ENCODE data around the gene HS1BP3. TPM values are rescaled to one million over a fixed set of nuclear protein-coding genes. Genes with fewer than 3 reads are reported as not detected.

The HS1BP3 gene
- total RNA-seq, 1 experiment from 2014 or later: 26.4 TPM

- no peak overlapping the region for H3K4me3 Mint-ChIP-seq (ENCODE audit: low read depth, unreplicated experiment)
- no peak overlapping the region for H3K27ac Mint-ChIP-seq (ENCODE audit: unreplicated experiment)
- intact Hi-C loops (cut with micrococcal nuclease; ENCODE audit: unreplicated experiment): no loop called here
- H3K36me3 Mint-ChIP-seq (ENCODE audit: insufficient read depth, unreplicated experiment): no peaks in the 10 kb centered on the region
- peaks cover 31% of the 10 kb centered on the region for H3K27me3 Mint-ChIP-seq (ENCODE audit: unreplicated experiment)
- no peak for DNase-seq
- H3K9me3 Mint-ChIP-seq (ENCODE audit: low read depth, unreplicated experiment): no peaks in the 10 kb centered on the region
- CTCF ChIA-PET: no interaction called here
- H3K4me1 Mint-ChIP-seq (ENCODE audit: low read depth, unreplicated experiment): no peaks in the 10 kb centered on the region
- TF ChIP-seq CTCF (IDR thresholded peaks at IDR 0.05; ENCODE audit: unreplicated experiment): no peak
- BruUV-seq (replicated peaks): no TSS peak
Observed at GRCh38 chr2:20670315-20671035, 19.6 kb upstream of the HS1BP3 start.

- H3K4me1 Mint-ChIP-seq (ENCODE audit: low read depth, unreplicated experiment): peaks cover 5% of the 10 kb centered on the region
- no peaks in the 10 kb centered on the region for H3K36me3 Mint-ChIP-seq (ENCODE audit: insufficient read depth, unreplicated experiment)
- CTCF ChIA-PET: no interaction called here
- H3K27me3 Mint-ChIP-seq (ENCODE audit: unreplicated experiment): peaks cover 39% of the 10 kb centered on the region
- intact Hi-C loops (cut with micrococcal nuclease; ENCODE audit: unreplicated experiment): no loop called here
- no peaks in the 10 kb centered on the region for H3K9me3 Mint-ChIP-seq (ENCODE audit: low read depth, unreplicated experiment)
- TF ChIP-seq CTCF (IDR thresholded peaks at IDR 0.05; ENCODE audit: unreplicated experiment): no peak
- no TSS peak for BruUV-seq (replicated peaks)
- H3K27ac Mint-ChIP-seq (ENCODE audit: unreplicated experiment): no peak overlapping the region
- no peak for DNase-seq
- H3K4me3 Mint-ChIP-seq (ENCODE audit: low read depth, unreplicated experiment): no peak overlapping the region
Observed at GRCh38 chr2:20669562-20670314, 18.8 kb upstream of the HS1BP3 start.

GRCh38 chr2:20668871-20669475, 18.1 kb upstream of the HS1BP3 start:
- Mint-ChIP-seq H3K36me3 (ENCODE audit: insufficient read depth, unreplicated experiment) (no peaks in the 10 kb centered on the region), H3K4me1 (ENCODE audit: low read depth, unreplicated experiment) (peaks cover 12% of the 10 kb centered on the region), H3K27ac (ENCODE audit: unreplicated experiment) (no peak overlapping the region), H3K9me3 (ENCODE audit: low read depth, unreplicated experiment) (no peaks in the 10 kb centered on the region), H3K27me3 (ENCODE audit: unreplicated experiment) (peaks cover 46% of the 10 kb centered on the region), H3K4me3 (ENCODE audit: low read depth, unreplicated experiment) (no peak overlapping the region)
- TF ChIP-seq CTCF (IDR thresholded peaks at IDR 0.05; ENCODE audit: unreplicated experiment): no peak
- BruUV-seq (replicated peaks): no TSS peak
- DNase-seq: no peak
- intact Hi-C loops (cut with micrococcal nuclease; ENCODE audit: unreplicated experiment): no loop called here
- CTCF ChIA-PET: no interaction called here

- H3K9me3 Mint-ChIP-seq (ENCODE audit: low read depth, unreplicated experiment): no peaks in the 10 kb centered on the region
- intact Hi-C loops (cut with micrococcal nuclease; ENCODE audit: unreplicated experiment): no loop called here
- no peak for TF ChIP-seq CTCF (IDR thresholded peaks at IDR 0.05; ENCODE audit: unreplicated experiment)
- no peaks in the 10 kb centered on the region for H3K36me3 Mint-ChIP-seq (ENCODE audit: insufficient read depth, unreplicated experiment)
- peaks cover 18% of the 10 kb centered on the region for H3K4me1 Mint-ChIP-seq (ENCODE audit: low read depth, unreplicated experiment)
- no TSS peak for BruUV-seq (replicated peaks)
- no peak overlapping the region for H3K4me3 Mint-ChIP-seq (ENCODE audit: low read depth, unreplicated experiment)
- CTCF ChIA-PET: no interaction called here
- no peak for DNase-seq
- H3K27me3 Mint-ChIP-seq (ENCODE audit: unreplicated experiment): peaks cover 51% of the 10 kb centered on the region
- no peak overlapping the region for H3K27ac Mint-ChIP-seq (ENCODE audit: unreplicated experiment)
Observed at GRCh38 chr2:20668451-20668850, 17.6 kb upstream of the HS1BP3 start.
